Glutamatergic neuron (in vitro differentiated cells): ENCODE results near the gene FAM53B. TPM values are rescaled to one million over a fixed set of nuclear protein-coding genes. Genes with fewer than 3 reads are reported as not detected.
A peak's percentile ranks its signal among the peaks of the same experiment; 100 is the strongest.
"Not testable (repeated sequence)": the region's sequence is repeated elsewhere in the genome, so short reads cannot be mapped to it uniquely, and the experiment has no call there.

Source experiments
- DNase-seq: peaks from one replicate; pipeline ENCODE4 v3.0.0; 2022
- H3K27ac Mint-ChIP-seq: one replicate; pipeline ENCODE4 v1.8.0; 2020; ENCODE audit warnings: mild to moderate bottlenecking, mixed read lengths, inconsistent platforms; ENCODE audit not compliant: unreplicated experiment
- H3K27me3 Mint-ChIP-seq: one replicate; pipeline ENCODE4 v1.8.0; 2020; ENCODE audit warnings: mild to moderate bottlenecking, moderate library complexity, mixed read lengths, inconsistent platforms; ENCODE audit not compliant: unreplicated experiment
- H3K36me3 Mint-ChIP-seq: one replicate; pipeline ENCODE4 v1.8.0; 2020; ENCODE audit warnings: mild to moderate bottlenecking, mixed read lengths, inconsistent platforms; ENCODE audit not compliant: unreplicated experiment
- H3K4me1 Mint-ChIP-seq: one replicate; pipeline ENCODE4 v1.8.0; 2020; ENCODE audit warnings: mild to moderate bottlenecking, low read depth, mixed read lengths, inconsistent platforms; ENCODE audit not compliant: unreplicated experiment
- H3K4me3 Mint-ChIP-seq: one replicate; pipeline ENCODE4 v1.8.0; 2020; ENCODE audit warnings: mild to moderate bottlenecking, mixed read lengths, inconsistent platforms; ENCODE audit not compliant: unreplicated experiment
- H3K9me3 Mint-ChIP-seq: one replicate; pipeline ENCODE4 v1.8.0; 2020; ENCODE audit warnings: mild to moderate bottlenecking, moderate library complexity, mixed read lengths, inconsistent platforms; ENCODE audit not compliant: unreplicated experiment
- CTCF ChIP-seq: fragments of 200-600 bp; sonication (generic); IDR thresholded peaks from one replicate; pipeline ENCODE4 v1.5.0; 2021; ENCODE audit not compliant: partially characterized antibody, unreplicated experiment
- total RNA-seq: library from RNA; stranded (reverse); fragmentation: NEBNext Ultra II Directional; extraction: Animal tissue kit (Norgen Biotek cat#: 25700); gene quantifications from one replicate; pipeline ENCODE4 v1.2.1, GENCODE V29; 2021; ENCODE audit not compliant: unreplicated experiment

Gene FAM53B
- total RNA-seq, 1 donor from 2014 or later, result 30.5 TPM

GRCh38 chr10:124612611-124613498 is 131.3 kb downstream of the FAM53B start:
- H3K36me3 Mint-ChIP-seq, result no peaks in the 10 kb centered on the region
- DNase-seq, result no peak
- TF ChIP-seq CTCF, result no peak
- H3K27me3 Mint-ChIP-seq, result peaks cover 7% of the 10 kb centered on the region
- no peak overlapping the region for H3K4me3 Mint-ChIP-seq
- H3K4me1 Mint-ChIP-seq, result no peaks in the 10 kb centered on the region
- H3K27ac Mint-ChIP-seq, result no peak overlapping the region
- H3K9me3 Mint-ChIP-seq, result no peaks in the 10 kb centered on the region

- H3K4me1 Mint-ChIP-seq, result no peaks in the 10 kb centered on the region
- H3K9me3 Mint-ChIP-seq, result no peaks in the 10 kb centered on the region
- no peak for TF ChIP-seq CTCF
- H3K27me3 Mint-ChIP-seq, result peaks cover 7% of the 10 kb centered on the region
- H3K36me3 Mint-ChIP-seq, result no peaks in the 10 kb centered on the region
- no peak for DNase-seq
- H3K27ac Mint-ChIP-seq, result no peak overlapping the region
- no peak overlapping the region for H3K4me3 Mint-ChIP-seq
Measured at GRCh38 chr10:124611738-124612137, 132.4 kb downstream of the FAM53B start.

GRCh38 chr10:124610851-124611250 is 133.3 kb downstream of the FAM53B start:
- H3K9me3 Mint-ChIP-seq, H3K4me1 Mint-ChIP-seq, H3K27ac Mint-ChIP-seq, DNase-seq, H3K4me3 Mint-ChIP-seq, H3K36me3 Mint-ChIP-seq, H3K27me3 Mint-ChIP-seq: not testable (repeated sequence)

- H3K4me3 Mint-ChIP-seq, H3K4me1 Mint-ChIP-seq, H3K27ac Mint-ChIP-seq, H3K9me3 Mint-ChIP-seq, H3K27me3 Mint-ChIP-seq, H3K36me3 Mint-ChIP-seq: not testable (repeated sequence)
- peak; percentile 58 for DNase-seq
Measured at GRCh38 chr10:124610186-124610585, 134.0 kb downstream of the FAM53B start.

- no peak for TF ChIP-seq CTCF
- Mint-ChIP-seq H3K27ac (no peak overlapping the region), H3K4me1 (no peaks in the 10 kb centered on the region), H3K4me3 (no peak overlapping the region), H3K36me3 (no peaks in the 10 kb centered on the region), H3K27me3 (peaks cover 7% of the 10 kb centered on the region), H3K9me3 (no peaks in the 10 kb centered on the region)
- no peak for DNase-seq
Measured at GRCh38 chr10:124609698-124610097, 134.5 kb downstream of the FAM53B start.

GRCh38 chr10:124608093-124608721 is 136.0 kb downstream of the FAM53B start:
- H3K36me3 Mint-ChIP-seq, result no peaks in the 10 kb centered on the region
- H3K27ac Mint-ChIP-seq, result no peak overlapping the region
- H3K27me3 Mint-ChIP-seq, result peaks cover 5% of the 10 kb centered on the region
- no peaks in the 10 kb centered on the region for H3K4me1 Mint-ChIP-seq
- H3K4me3 Mint-ChIP-seq, result no peak overlapping the region
- no peaks in the 10 kb centered on the region for H3K9me3 Mint-ChIP-seq
- no peak for TF ChIP-seq CTCF
- no peak for DNase-seq
